ENCODE results near the gene STMP1. TPM values are rescaled to one million over a fixed set of nuclear protein-coding genes. Genes with fewer than 3 reads are reported as not detected.
A peak's percentile ranks its signal among the peaks of the same experiment; 100 is the strongest.

STMP1 gene
- total RNA-seq, 2 donors from 2014 or later: 33.1 to 38.2 TPM

GRCh38 chr7:135644154-135644553 is 18.2 kb upstream of the STMP1 start:
- no peak for DNase-seq
- 96 to 97% methylated on average over 3 of the region's 3 CpGs for WGBS, 2 experiments (ENCODE audit: insufficient coverage in 1 of 2, insufficient read length in 1 of 2)
- Histone ChIP-seq H3K9ac (ENCODE audit: extremely low read depth, low read length, poor library complexity, severe bottlenecking) (no peak overlapping the region), H3K4me1 (ENCODE audit: control insufficient read depth, insufficient read depth, low read length) (no peaks in the 10 kb centered on the region), H3K27me3 (ENCODE audit: control insufficient read depth, insufficient read depth, low read length, poor library complexity, severe bottlenecking) (no peaks in the 10 kb centered on the region), H3K4me3 (ENCODE audit: low read length) (no peak overlapping the region), H3K9me3 (ENCODE audit: control insufficient read depth, low read length) (no peaks in the 10 kb centered on the region), H3K36me3 (ENCODE audit: control insufficient read depth, insufficient read depth, low read length) (peaks cover 94% of the 10 kb centered on the region), H3K27ac (ENCODE audit: low read depth, low read length) (no peak overlapping the region)
- Mint-ChIP-seq H3K4me3 (no peak overlapping the region), H3K27ac (no peak overlapping the region), H3K36me3 (ENCODE audit: low read depth) (peaks cover 57% of the 10 kb centered on the region), H3K4me1 (no peaks in the 10 kb centered on the region), H3K9me3 (no peaks in the 10 kb centered on the region), H3K27me3 (ENCODE audit: insufficient read depth) (no peaks in the 10 kb centered on the region)
- TF ChIP-seq CTCF (conservative IDR thresholded peaks at IDR 0.05): no peak

- DNase-seq: no peak
- Histone ChIP-seq H3K4me3 (ENCODE audit: low read length) (no peak overlapping the region), H3K9me3 (ENCODE audit: control insufficient read depth, low read length) (no peaks in the 10 kb centered on the region), H3K4me1 (ENCODE audit: control insufficient read depth, insufficient read depth, low read length) (no peaks in the 10 kb centered on the region), H3K27ac (ENCODE audit: low read depth, low read length) (no peak overlapping the region), H3K27me3 (ENCODE audit: control insufficient read depth, insufficient read depth, low read length, poor library complexity, severe bottlenecking) (no peaks in the 10 kb centered on the region), H3K9ac (ENCODE audit: extremely low read depth, low read length, poor library complexity, severe bottlenecking) (no peak overlapping the region), H3K36me3 (ENCODE audit: control insufficient read depth, insufficient read depth, low read length) (peaks cover 93% of the 10 kb centered on the region)
- WGBS, 2 experiments (ENCODE audit: insufficient coverage in 1 of 2, insufficient read length in 1 of 2): 93 to 95% methylated on average over 2 to 3 of the region's 3 CpGs
- H3K4me3 Mint-ChIP-seq: no peak overlapping the region
- H3K27me3 Mint-ChIP-seq (ENCODE audit: insufficient read depth): no peaks in the 10 kb centered on the region
- H3K36me3 Mint-ChIP-seq (ENCODE audit: low read depth): peaks cover 55% of the 10 kb centered on the region
- H3K9me3 Mint-ChIP-seq: no peaks in the 10 kb centered on the region
- no peaks in the 10 kb centered on the region for H3K4me1 Mint-ChIP-seq
- no peak overlapping the region for H3K27ac Mint-ChIP-seq
- TF ChIP-seq CTCF (conservative IDR thresholded peaks at IDR 0.05): no peak
These were observed 17.6 kb upstream of the STMP1 start for GRCh38 chr7:135644729-135645128.

GRCh38 chr7:135645296-135645904 is 16.9 kb upstream of the STMP1 start:
- H3K36me3 Mint-ChIP-seq (ENCODE audit: low read depth): peaks cover 50% of the 10 kb centered on the region
- Histone ChIP-seq H3K9ac (ENCODE audit: extremely low read depth, low read length, poor library complexity, severe bottlenecking) (no peak overlapping the region), H3K36me3 (ENCODE audit: control insufficient read depth, insufficient read depth, low read length) (peaks cover 86% of the 10 kb centered on the region), H3K4me1 (ENCODE audit: control insufficient read depth, insufficient read depth, low read length) (no peaks in the 10 kb centered on the region), H3K27me3 (ENCODE audit: control insufficient read depth, insufficient read depth, low read length, poor library complexity, severe bottlenecking) (no peaks in the 10 kb centered on the region), H3K27ac (ENCODE audit: low read depth, low read length) (no peak overlapping the region), H3K9me3 (ENCODE audit: control insufficient read depth, low read length) (no peaks in the 10 kb centered on the region), H3K4me3 (ENCODE audit: low read length) (no peak overlapping the region)
- no peak overlapping the region for H3K27ac Mint-ChIP-seq
- H3K27me3 Mint-ChIP-seq (ENCODE audit: insufficient read depth): no peaks in the 10 kb centered on the region
- no peak for DNase-seq
- no peaks in the 10 kb centered on the region for H3K9me3 Mint-ChIP-seq
- peak; percentile 82 for TF ChIP-seq CTCF (conservative IDR thresholded peaks at IDR 0.05)
- H3K4me1 Mint-ChIP-seq: peaks cover under 1% of the 10 kb centered on the region
- WGBS, 2 experiments (ENCODE audit: insufficient coverage in 1 of 2, insufficient read length in 1 of 2): 73 to 79% methylated on average over 5 to 6 of the region's 6 CpGs
- no peak overlapping the region for H3K4me3 Mint-ChIP-seq
